Neural crest cell (in vitro differentiated cells): ENCODE measurements around the gene CNR2. TPM values are rescaled to one million over a fixed set of nuclear protein-coding genes. Genes with fewer than 3 reads are reported as not detected.

Experiments
- DNase-seq: peaks from one replicate; pipeline ENCODE4 v3.0.0; 2021; ENCODE audit warnings: low read depth, mixed read lengths, low spot score
- H3K27ac Mint-ChIP-seq: one replicate; pipeline ENCODE4 v1.8.0; 2021; ENCODE audit warnings: mild to moderate bottlenecking, mixed read lengths; ENCODE audit not compliant: unreplicated experiment
- H3K27me3 Mint-ChIP-seq: 2 replicates; pipeline ENCODE4 v1.8.0; 2021; ENCODE audit warnings: low read depth, mild to moderate bottlenecking, mixed read lengths
- H3K36me3 Mint-ChIP-seq: 2 replicates; pipeline ENCODE4 v1.8.0; 2021; ENCODE audit warnings: low read depth, mild to moderate bottlenecking, mixed read lengths
- H3K4me1 Mint-ChIP-seq: 2 replicates; pipeline ENCODE4 v1.8.0; 2021; ENCODE audit warnings: mixed read lengths
- H3K4me3 Mint-ChIP-seq: one replicate; pipeline ENCODE4 v1.8.0; 2021; ENCODE audit warnings: mild to moderate bottlenecking, mixed read lengths
- H3K9me3 Mint-ChIP-seq: 2 replicates; pipeline ENCODE4 v1.8.0; 2021; ENCODE audit warnings: mixed read lengths
- CTCF ChIP-seq: fragments of 200-600 bp; sonication (generic); conservative IDR thresholded peaks from 2 replicates; pipeline ENCODE4 v1.5.0; 2021; ENCODE audit warnings: antibody characterized with exemption, mild to moderate bottlenecking
- total RNA-seq: library from RNA; stranded (reverse); gene quantifications from 2 replicates; pipeline ENCODE4 v1.2.1, GENCODE V29; 2021

CNR2 gene
- total RNA-seq, 1 donor from 2014 or later: not detected

- no peak for TF ChIP-seq CTCF
- peaks cover 50% of the 10 kb centered on the region for H3K27me3 Mint-ChIP-seq
Observed at GRCh38 chr1:23899070-23899469, 14.1 kb downstream of the CNR2 start.

GRCh38 chr1:23897083-23897482, 16.1 kb downstream of the CNR2 start:
- Mint-ChIP-seq H3K27ac (no peak overlapping the region), H3K9me3 (no peaks in the 10 kb centered on the region), H3K27me3 (peaks cover 34% of the 10 kb centered on the region), H3K4me1 (no peaks in the 10 kb centered on the region), H3K36me3 (no peaks in the 10 kb centered on the region), H3K4me3 (no peak overlapping the region)
- DNase-seq: no peak
- TF ChIP-seq CTCF: no peak

More at GRCh38 chr1:23899070-23899469, 14.1 kb downstream of the CNR2 start:
- no peak for DNase-seq
- H3K27ac Mint-ChIP-seq: peak overlapping the region; percentile 57
- no peaks in the 10 kb centered on the region for H3K4me1 Mint-ChIP-seq
- no peaks in the 10 kb centered on the region for H3K9me3 Mint-ChIP-seq
- no peaks in the 10 kb centered on the region for H3K36me3 Mint-ChIP-seq
- no peak overlapping the region for H3K4me3 Mint-ChIP-seq

- Mint-ChIP-seq H3K9me3 (no peaks in the 10 kb centered on the region), H3K4me3 (no peak overlapping the region), H3K36me3 (no peaks in the 10 kb centered on the region), H3K27me3 (peaks cover 28% of the 10 kb centered on the region), H3K27ac (no peak overlapping the region), H3K4me1 (peaks cover 3% of the 10 kb centered on the region)
- no peak for TF ChIP-seq CTCF
- no peak for DNase-seq
Observed at GRCh38 chr1:23896491-23896890, 16.7 kb downstream of the CNR2 start.

GRCh38 chr1:23895993-23896392, 17.2 kb downstream of the CNR2 start:
- Mint-ChIP-seq H3K27me3 (peaks cover 23% of the 10 kb centered on the region), H3K27ac (no peak overlapping the region), H3K4me3 (no peak overlapping the region), H3K9me3 (no peaks in the 10 kb centered on the region), H3K4me1 (peaks cover 4% of the 10 kb centered on the region), H3K36me3 (no peaks in the 10 kb centered on the region)
- TF ChIP-seq CTCF: no peak
- no peak for DNase-seq

GRCh38 chr1:23895082-23895481, 18.1 kb downstream of the CNR2 start:
- H3K27ac Mint-ChIP-seq: no peak overlapping the region
- no peaks in the 10 kb centered on the region for H3K9me3 Mint-ChIP-seq
- TF ChIP-seq CTCF: no peak

GRCh38 chr1:23889074-23889473, 24.1 kb downstream of the CNR2 start:
- Mint-ChIP-seq H3K4me3 (no peak overlapping the region), H3K4me1 (peaks cover 10% of the 10 kb centered on the region), H3K36me3 (no peaks in the 10 kb centered on the region), H3K27ac (no peak overlapping the region), H3K27me3 (no peaks in the 10 kb centered on the region), H3K9me3 (no peaks in the 10 kb centered on the region)
- no peak for DNase-seq
- no peak for TF ChIP-seq CTCF

More at GRCh38 chr1:23895082-23895481, 18.1 kb downstream of the CNR2 start:
- Mint-ChIP-seq H3K4me3 (no peak overlapping the region), H3K4me1 (peaks cover 4% of the 10 kb centered on the region), H3K36me3 (no peaks in the 10 kb centered on the region), H3K27me3 (peaks cover 14% of the 10 kb centered on the region)
- no peak for DNase-seq
